Right atrium auricular region (tissue), 2 donors: ENCODE results near the gene SRSF4. TPM values are rescaled to one million over a fixed set of nuclear protein-coding genes. Genes with fewer than 3 reads are reported as not detected.

Experiments
- DNase-seq: peaks from one replicate; pipeline ENCODE4 v3.0.0-alpha.2; 2019; ENCODE audit warnings: low spot score
- H3K27ac ChIP-seq, 2 donors: fragments of 200-600 bp; sonication (generic); 1 replicate in 1 of 2; 2 replicates in 1 of 2; pipeline ENCODE4 v1.5.1; 2016 to 2019
- H3K27me3 ChIP-seq, 2 donors: fragments of 200-600 bp; sonication (generic); one replicate each; pipeline versions ENCODE4 v1.5.1 to v1.6.0; 2017 to 2019
- H3K36me3 ChIP-seq: fragments of 200-600 bp; sonication (generic); one replicate; pipeline ENCODE4 v1.5.1; 2016
- H3K4me1 ChIP-seq, 2 donors: fragments of 200-600 bp; sonication (generic); one replicate each; pipeline versions ENCODE4 v1.5.1 to v1.6.0; 2017 to 2019
- H3K4me3 ChIP-seq, 2 donors: fragments of 200-600 bp; sonication (generic); 1 replicate in 1 of 2; 2 replicates in 1 of 2; pipeline ENCODE4 v1.5.1; 2017 to 2019; ENCODE audit warnings: mild to moderate bottlenecking in 1 of 2, moderate library complexity in 1 of 2
- H3K9me3 ChIP-seq, 2 donors: fragments of 200-600 bp; sonication (generic); one replicate each; pipeline ENCODE4 v1.5.1; 2019
- total RNA-seq, 2 donors: library from RNA; depleted of rRNA; stranded (reverse); fragments of >200 nt; gene quantifications; one replicate each; pipeline ENCODE4 v1.1.0, GENCODE V29; 2016
- TF ChIP-seq, protein P1 (sequence below), 2 donors: fragments of 200-600 bp; sonication (generic); IDR thresholded peaks; one replicate each; pipeline ENCODE4 v1.5.1; 2019; ENCODE audit warnings: antibody characterized with exemption in 2 of 2

The SRSF4 gene
- total RNA-seq, 2 donors from 2014 or later, result 44.2 to 48.1 TPM

DNA sequence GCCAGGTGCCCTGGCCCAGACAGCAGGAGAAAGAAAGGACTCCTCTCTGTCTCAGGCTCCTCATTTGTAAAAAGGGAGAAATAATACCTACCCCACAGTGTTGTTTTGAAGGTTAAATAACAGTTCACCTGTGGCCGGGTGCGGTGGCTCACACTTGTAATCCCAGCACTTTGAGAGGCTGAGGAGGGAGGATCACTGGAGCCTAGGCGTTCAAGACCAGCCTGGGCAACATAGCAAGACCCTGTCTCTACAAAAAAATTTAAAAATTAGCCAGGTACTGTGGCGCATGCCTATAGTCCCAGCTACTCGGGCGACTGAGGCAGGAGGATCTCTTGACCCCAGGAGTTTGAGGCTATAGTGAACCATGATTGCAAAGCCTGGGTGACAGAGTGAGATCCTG, 55.5 kb downstream of the SRSF4 start:
- Histone ChIP-seq H3K36me3 (no peaks in the 10 kb centered on the region), H3K9me3 (no peaks in the 10 kb centered on the region), H3K4me1 (peaks cover 0 to 40% of the 10 kb centered on the region in 2 donors), H3K27ac (no peak overlapping the region), H3K27me3 (peaks cover 0 to 14% of the 10 kb centered on the region in 2 donors), H3K4me3 (no peak overlapping the region)
- no peak for DNase-seq
- TF ChIP-seq, protein P1, sequence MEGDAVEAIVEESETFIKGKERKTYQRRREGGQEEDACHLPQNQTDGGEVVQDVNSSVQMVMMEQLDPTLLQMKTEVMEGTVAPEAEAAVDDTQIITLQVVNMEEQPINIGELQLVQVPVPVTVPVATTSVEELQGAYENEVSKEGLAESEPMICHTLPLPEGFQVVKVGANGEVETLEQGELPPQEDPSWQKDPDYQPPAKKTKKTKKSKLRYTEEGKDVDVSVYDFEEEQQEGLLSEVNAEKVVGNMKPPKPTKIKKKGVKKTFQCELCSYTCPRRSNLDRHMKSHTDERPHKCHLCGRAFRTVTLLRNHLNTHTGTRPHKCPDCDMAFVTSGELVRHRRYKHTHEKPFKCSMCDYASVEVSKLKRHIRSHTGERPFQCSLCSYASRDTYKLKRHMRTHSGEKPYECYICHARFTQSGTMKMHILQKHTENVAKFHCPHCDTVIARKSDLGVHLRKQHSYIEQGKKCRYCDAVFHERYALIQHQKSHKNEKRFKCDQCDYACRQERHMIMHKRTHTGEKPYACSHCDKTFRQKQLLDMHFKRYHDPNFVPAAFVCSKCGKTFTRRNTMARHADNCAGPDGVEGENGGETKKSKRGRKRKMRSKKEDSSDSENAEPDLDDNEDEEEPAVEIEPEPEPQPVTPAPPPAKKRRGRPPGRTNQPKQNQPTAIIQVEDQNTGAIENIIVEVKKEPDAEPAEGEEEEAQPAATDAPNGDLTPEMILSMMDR (IDR thresholded peaks at IDR 0.05), result no peak

DNA sequence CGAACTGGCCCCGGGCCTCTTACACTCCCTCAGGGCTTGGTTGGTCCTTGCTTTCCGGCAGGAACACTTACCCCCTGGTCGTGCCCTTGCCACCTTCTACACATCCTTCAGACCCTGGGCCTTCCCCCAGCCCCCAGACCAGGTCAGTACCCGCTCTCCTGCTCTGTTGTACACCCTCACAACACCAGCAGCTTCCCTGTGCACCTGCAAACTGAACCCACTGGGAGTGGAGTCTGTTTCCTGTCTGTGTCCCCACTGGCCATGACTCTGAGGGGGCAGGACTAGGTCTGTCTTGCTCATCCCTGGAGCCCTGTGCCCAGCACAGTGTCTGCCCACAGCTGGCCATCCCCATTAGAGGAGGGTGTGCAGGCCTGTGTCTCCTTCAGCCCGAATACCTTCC, 55.9 kb downstream of the SRSF4 start:
- no peak for DNase-seq
- Histone ChIP-seq H3K9me3 (no peaks in the 10 kb centered on the region), H3K27ac (peak overlapping the region in 1 of 2 donors; percentile 90), H3K4me1 (peaks cover 0 to 41% of the 10 kb centered on the region in 2 donors), H3K4me3 (no peak overlapping the region), H3K27me3 (peaks cover 0 to 14% of the 10 kb centered on the region in 2 donors), H3K36me3 (no peaks in the 10 kb centered on the region)
- TF ChIP-seq, protein P1 (IDR thresholded peaks at IDR 0.05), result no peak

DNA sequence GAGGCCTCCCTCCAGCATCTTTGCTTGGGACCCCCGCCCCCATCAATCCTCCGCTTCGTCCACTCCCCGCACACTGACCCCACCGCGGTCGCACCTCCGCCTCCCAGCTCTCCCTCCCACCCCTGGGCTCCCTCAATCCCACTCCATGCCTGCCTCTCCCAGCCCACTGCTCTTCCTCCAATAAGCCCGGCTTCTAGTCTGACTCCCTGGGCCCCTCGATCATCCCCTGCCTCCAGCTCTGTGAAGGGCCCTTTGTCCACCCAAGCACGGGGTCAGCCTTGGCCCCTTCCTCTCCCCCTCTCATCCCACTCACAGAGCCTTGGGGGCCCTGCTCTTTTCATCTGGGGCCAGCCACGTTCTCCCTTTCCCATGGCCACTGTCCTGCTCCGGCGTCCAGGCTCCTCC, 56.5 kb downstream of the SRSF4 start:
- Histone ChIP-seq H3K27me3 (peaks cover 0 to 14% of the 10 kb centered on the region in 2 donors), H3K36me3 (no peaks in the 10 kb centered on the region), H3K9me3 (no peaks in the 10 kb centered on the region), H3K4me1 (peaks cover 0 to 41% of the 10 kb centered on the region in 2 donors), H3K4me3 (peak overlapping the region; percentile 53 to 79), H3K27ac (peak overlapping the region; percentile 90)
- DNase-seq, result no peak
- TF ChIP-seq, protein P1 (IDR thresholded peaks at IDR 0.05), result no peak

DNA sequence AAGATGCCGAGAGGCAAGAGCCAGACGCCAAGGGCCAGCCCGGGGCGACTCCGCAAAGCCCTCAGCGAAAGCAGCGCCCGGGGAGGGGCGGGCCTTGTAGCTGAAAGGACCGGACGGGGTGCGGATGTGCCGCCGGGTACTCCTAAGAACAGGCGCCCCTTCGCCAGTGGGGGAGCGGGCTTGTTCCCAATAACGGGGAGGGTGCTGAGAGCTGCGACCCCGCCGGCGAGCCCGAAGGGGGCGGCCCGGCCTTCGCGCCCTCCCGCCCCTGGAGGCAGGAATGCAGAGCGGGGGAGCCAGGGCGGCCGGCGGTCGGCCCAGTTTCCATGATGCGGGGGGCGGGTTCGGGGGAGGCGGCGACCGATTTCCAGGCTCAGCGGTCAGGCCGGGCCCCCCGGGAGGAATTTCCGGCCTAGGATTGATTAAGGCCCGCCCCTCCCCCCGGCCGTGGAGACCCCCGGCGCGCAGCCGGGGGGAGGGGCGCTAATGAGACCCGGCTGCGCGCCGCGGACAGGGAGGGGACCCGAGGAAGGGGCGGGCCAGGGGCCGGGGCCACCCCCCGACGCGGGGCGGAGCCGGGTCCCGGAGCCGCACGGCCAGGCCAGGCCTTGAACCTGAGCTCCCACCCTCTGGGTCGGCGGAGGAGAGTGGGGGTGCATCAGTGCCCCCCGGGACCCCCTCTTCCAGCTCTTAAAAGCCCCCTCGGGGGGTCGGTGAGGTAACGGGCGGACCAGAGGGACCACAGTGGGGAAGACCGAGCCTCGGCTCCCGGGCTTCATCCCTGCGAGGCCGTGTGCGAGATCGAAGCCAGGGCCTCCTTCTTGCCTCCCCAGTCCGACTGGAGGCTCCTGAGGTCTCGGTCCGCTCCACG, 57.1 kb downstream of the SRSF4 start:
- peaks cover 0 to 14% of the 10 kb centered on the region in 2 donors for H3K27me3 ChIP-seq

DNA sequence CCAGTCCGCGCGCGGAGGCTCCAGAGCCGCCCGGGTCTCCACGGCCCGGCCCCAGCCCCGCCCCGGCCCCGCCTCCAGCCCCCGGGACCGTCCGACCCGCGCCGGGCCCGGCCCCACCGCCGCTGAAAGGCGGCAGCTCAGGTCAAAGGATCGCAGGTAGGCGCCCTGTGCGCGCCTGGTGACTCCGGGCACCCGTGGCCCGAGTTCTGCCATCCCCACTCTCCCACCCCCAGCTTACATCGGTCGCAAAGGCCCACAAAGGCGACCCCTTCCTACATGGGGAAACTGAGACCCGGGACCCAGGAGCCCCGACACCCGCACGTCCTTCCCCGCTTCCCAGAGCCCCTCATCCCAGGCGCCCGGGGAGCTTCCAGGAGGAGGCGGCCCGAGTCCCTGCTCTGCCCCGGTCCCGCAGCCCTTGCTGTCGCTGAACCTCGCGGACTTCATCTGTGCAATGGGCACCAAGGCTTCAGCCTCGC, 57.8 kb downstream of the SRSF4 start, which contains the start of gene TMEM200B:
TSS of gene TMEM200B (minus strand) at position 17 of the 479 bp plus-strand sequence. CDS start 2,075 bp downstream, outside the sequence.
- Histone ChIP-seq H3K9me3 (no peaks in the 10 kb centered on the region), H3K27ac (peak within 1 kb of the TSS; percentile 90), H3K36me3 (no peaks in the 10 kb centered on the region), H3K4me3 (peak within 1 kb of the TSS; percentile 53 to 79), H3K27me3 (peaks cover 0 to 14% of the 10 kb centered on the region in 2 donors), H3K4me1 (peaks cover 0 to 41% of the 10 kb centered on the region in 2 donors)
- TF ChIP-seq, protein P1 (IDR thresholded peaks at IDR 0.05), result no peak
- no peak for DNase-seq

More for the DNA sequence above, 57.1 kb downstream of the SRSF4 start:
- peak overlapping the region; percentile 90 for H3K27ac ChIP-seq
- no peaks in the 10 kb centered on the region for H3K9me3 ChIP-seq
- H3K4me1 ChIP-seq, result peaks cover 0 to 41% of the 10 kb centered on the region in 2 donors
- TF ChIP-seq, protein P1 (IDR thresholded peaks at IDR 0.05), result peak; percentile 83 to 89
- peak; percentile 84 for DNase-seq
- no peaks in the 10 kb centered on the region for H3K36me3 ChIP-seq
- peak overlapping the region; percentile 53 to 79 for H3K4me3 ChIP-seq
